NB4 (cell line): Measurements from ENCODE around the gene SNTG2.

Experiments
- POLR2A ChIP-seq: IDR thresholded peaks from 2 replicates; pipeline ENCODE4 v1.6.1; 2011; ENCODE audit warnings: mild to moderate bottlenecking; ENCODE audit not compliant: insufficient read length; ENCODE audit errors: extremely low read depth
- TF ChIP-seq, protein P1 (sequence below): IDR thresholded peaks from one replicate; pipeline ENCODE4 v1.5.1; 2012; ENCODE audit warnings: low read depth, low read length

- TF ChIP-seq, protein P1, sequence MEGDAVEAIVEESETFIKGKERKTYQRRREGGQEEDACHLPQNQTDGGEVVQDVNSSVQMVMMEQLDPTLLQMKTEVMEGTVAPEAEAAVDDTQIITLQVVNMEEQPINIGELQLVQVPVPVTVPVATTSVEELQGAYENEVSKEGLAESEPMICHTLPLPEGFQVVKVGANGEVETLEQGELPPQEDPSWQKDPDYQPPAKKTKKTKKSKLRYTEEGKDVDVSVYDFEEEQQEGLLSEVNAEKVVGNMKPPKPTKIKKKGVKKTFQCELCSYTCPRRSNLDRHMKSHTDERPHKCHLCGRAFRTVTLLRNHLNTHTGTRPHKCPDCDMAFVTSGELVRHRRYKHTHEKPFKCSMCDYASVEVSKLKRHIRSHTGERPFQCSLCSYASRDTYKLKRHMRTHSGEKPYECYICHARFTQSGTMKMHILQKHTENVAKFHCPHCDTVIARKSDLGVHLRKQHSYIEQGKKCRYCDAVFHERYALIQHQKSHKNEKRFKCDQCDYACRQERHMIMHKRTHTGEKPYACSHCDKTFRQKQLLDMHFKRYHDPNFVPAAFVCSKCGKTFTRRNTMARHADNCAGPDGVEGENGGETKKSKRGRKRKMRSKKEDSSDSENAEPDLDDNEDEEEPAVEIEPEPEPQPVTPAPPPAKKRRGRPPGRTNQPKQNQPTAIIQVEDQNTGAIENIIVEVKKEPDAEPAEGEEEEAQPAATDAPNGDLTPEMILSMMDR, result no peak
- TF ChIP-seq POLR2A, result no peak
Measured at GRCh38 chr2:1375794-1376193, 425.1 kb downstream of the SNTG2 start.
